ENCODE results near the gene FUNDC2. TPM values are rescaled to one million over a fixed set of nuclear protein-coding genes. Genes with fewer than 3 reads are reported as not detected.

FUNDC2 gene
- total and polyA plus RNA-seq, 2 of the 13 experiments (the other 11 are each of a cell fraction or from before 2014, with no cell fraction given), result 65.3 to 109 TPM

DNA sequence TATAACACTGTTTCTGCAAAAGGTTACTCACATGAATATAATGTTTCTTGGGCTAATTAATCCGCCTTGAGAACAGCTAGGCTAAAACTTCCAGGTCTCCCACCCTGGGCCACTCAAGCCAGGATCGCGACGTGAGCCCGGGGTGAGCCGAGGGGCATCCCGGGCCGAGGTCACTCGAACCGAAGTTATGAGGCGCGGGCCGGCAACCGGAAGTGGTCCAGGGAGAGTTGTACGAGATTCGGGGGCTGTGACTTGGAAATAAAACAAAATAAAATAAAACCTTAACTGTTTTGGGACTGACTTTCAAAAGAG is 44.0 kb downstream of the FUNDC2 start:
- no peaks in the 10 kb centered on the region for H4K20me1 ChIP-seq (ENCODE audit: insufficient read depth, low read length)
- FAIRE-seq (no peak), ATAC-seq (peak; percentile 26), DNase-seq (ENCODE audit: low spot score) (no peak)
- H3K4me2 ChIP-seq (ENCODE audit: low read depth, low read length), result peak overlapping the region; percentile 78
- H3K4me1 ChIP-seq (ENCODE audit: insufficient read depth, low read length), result peaks cover 45% of the 10 kb centered on the region
- peak overlapping the region; percentile 71 for H3K9ac ChIP-seq (ENCODE audit: insufficient read depth, low read depth, low read length)
- H3K79me2 ChIP-seq (ENCODE audit: insufficient read depth, low read length), result peaks cover 25% of the 10 kb centered on the region
- ChIA-PET POLR2A (interaction anchor here (1.0 kb wide), 1 partner anchor 44 kb away, joined by 4 read pairs; the partner anchor contains the start of gene FUNDC2), CTCF (ENCODE audit: low intra/inter-chr PET ratio, low total read pairs) (no interaction called here)
- H3K4me3 ChIP-seq (replicated peaks in 1 of 3; ENCODE audit: insufficient read depth in 1 of 3, low read depth in 2 of 3, low read length in 3 of 3), result peak overlapping the region; percentile 72 to 86 (median 77)
- TF ChIP-seq GABPA (IDR thresholded peaks at IDR 0.05; ENCODE audit: low read depth, low read length) (no peak), GABPA (CRISPR knock-in tag; IDR thresholded peaks at IDR 0.05; ENCODE audit: low read depth) (peak; percentile 50; the same call in 1 of the 2 replicates), SALL1 (CRISPR knock-in tag; IDR thresholded peaks at IDR 0.05) (0 out of 2 replicates have a peak, but pooled peaks have one; percentile 5)
- TF ChIP-seq, protein P1, sequence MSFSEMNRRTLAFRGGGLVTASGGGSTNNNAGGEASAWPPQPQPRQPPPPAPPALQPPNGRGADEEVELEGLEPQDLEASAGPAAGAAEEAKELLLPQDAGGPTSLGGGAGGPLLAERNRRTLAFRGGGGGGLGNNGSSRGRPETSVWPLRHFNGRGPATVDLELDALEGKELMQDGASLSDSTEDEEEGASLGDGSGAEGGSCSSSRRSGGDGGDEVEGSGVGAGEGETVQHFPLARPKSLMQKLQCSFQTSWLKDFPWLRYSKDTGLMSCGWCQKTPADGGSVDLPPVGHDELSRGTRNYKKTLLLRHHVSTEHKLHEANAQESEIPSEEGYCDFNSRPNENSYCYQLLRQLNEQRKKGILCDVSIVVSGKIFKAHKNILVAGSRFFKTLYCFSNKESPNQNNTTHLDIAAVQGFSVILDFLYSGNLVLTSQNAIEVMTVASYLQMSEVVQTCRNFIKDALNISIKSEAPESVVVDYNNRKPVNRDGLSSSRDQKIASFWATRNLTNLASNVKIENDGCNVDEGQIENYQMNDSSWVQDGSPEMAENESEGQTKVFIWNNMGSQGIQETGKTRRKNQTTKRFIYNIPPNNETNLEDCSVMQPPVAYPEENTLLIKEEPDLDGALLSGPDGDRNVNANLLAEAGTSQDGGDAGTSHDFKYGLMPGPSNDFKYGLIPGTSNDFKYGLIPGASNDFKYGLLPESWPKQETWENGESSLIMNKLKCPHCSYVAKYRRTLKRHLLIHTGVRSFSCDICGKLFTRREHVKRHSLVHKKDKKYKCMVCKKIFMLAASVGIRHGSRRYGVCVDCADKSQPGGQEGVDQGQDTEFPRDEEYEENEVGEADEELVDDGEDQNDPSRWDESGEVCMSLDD (CRISPR knock-in tag; IDR thresholded peaks at IDR 0.05; ENCODE audit: borderline replicate concordance), result no peak
- intact Hi-C loops (cut with micrococcal nuclease; ENCODE audit: unreplicated experiment), result loop anchor here (5.0 kb wide), 1 partner anchor 43 kb away; the partner anchor contains the start of gene FUNDC2
- WGBS (ENCODE audit: low lambda C conversion rate), result no CpG with 5 or more reads among the region's 16 CpGs
- in situ Hi-C loops (cut with HindIII; ENCODE audit: extremely low pct_ligation_motif_present, low pct_unique_long_range_greater_than_20kb), result no loop called here
- H2AFZ ChIP-seq (ENCODE audit: low read length), result peak overlapping the region; percentile 42
- no peaks in the 10 kb centered on the region for H3K27me3 ChIP-seq (ENCODE audit: control insufficient read depth in 1 of 2, insufficient read depth in 2 of 2, low read length in 2 of 2)
- no TSS peak for BruUV-seq (replicated peaks)
- peak overlapping the region; percentile 77 for H3K27ac ChIP-seq (ENCODE audit: extremely low read length, insufficient read depth, low read length)
- H3K36me3 ChIP-seq (replicated peaks in 1 of 2; ENCODE audit: control insufficient read depth in 1 of 2, insufficient read depth in 2 of 2, low read length in 2 of 2), result peaks cover 0 to 6% of the 10 kb centered on the region in 2 experiments; a peak in 1 of 5 replicates
- H3K9me3 ChIP-seq (ENCODE audit: low read length), result no peaks in the 10 kb centered on the region

Data from HepG2 (cell line).